Ovary (tissue), 9 donors: ENCODE measurements around the gene SULT2A1. TPM values are rescaled to one million over a fixed set of nuclear protein-coding genes. Genes with fewer than 3 reads are reported as not detected.

Experiments
- DNase-seq, 5 donors: peaks; one replicate each; pipeline ENCODE4 v3.0.0-alpha.2; 2019 to 2020
- H3K27ac ChIP-seq, 2 donors: fragments of 200-600 bp; one replicate each; pipeline versions ENCODE4 v1.5.1 to v1.8.0; 2019 to 2022
- H3K27me3 ChIP-seq: fragments of 200-600 bp; one replicate; pipeline ENCODE4 v1.8.0; 2022
- H3K36me3 ChIP-seq: fragments of 200-600 bp; sonication (generic); one replicate; pipeline ENCODE4 v1.5.1; 2019
- H3K4me1 ChIP-seq: one replicate; pipeline ENCODE4 v1.8.1; 2013; ENCODE audit warnings: mild to moderate bottlenecking, moderate library complexity; ENCODE audit not compliant: insufficient read depth
- H3K4me3 ChIP-seq: fragments of 200-600 bp; sonication (generic); one replicate; pipeline ENCODE4 v1.5.1; 2017
- H3K9me3 ChIP-seq, 2 donors: fragments of 200-600 bp in 1 of 2; sonication (generic) in 1 of 2; one replicate each; pipeline versions ENCODE4 v1.5.1 to v1.8.1; 2013 to 2019; ENCODE audit warnings: mild to moderate bottlenecking in 1 of 2, moderate library complexity in 1 of 2
- CTCF ChIP-seq, 3 donors: fragments of 450-650 bp in 2 of 3; fragments of 200-600 bp in 1 of 3; IDR thresholded peaks; one replicate each; pipeline versions ENCODE4 v1.5.1 to v1.8.0; 2016 to 2022; ENCODE audit warnings: antibody characterized with exemption in 3 of 3, mild to moderate bottlenecking in 1 of 3
- EP300 ChIP-seq: sonication (generic); formaldehyde crosslinking; IDR thresholded peaks from one replicate; pipeline ENCODE4 v1.6.1; 2017; ENCODE audit warnings: antibody characterized with exemption
- POLR2A ChIP-seq: fragments of 450-650 bp; IDR thresholded peaks from one replicate; pipeline ENCODE4 v1.6.1; 2017; ENCODE audit warnings: antibody characterized with exemption, mild to moderate bottlenecking, moderate library complexity
- WGBS, 3 donors: extraction: QIAGEN DNeasy Blood & Tissue Kit in 1 of 3; methylation state at CpG; one replicate each; pipeline versions ENCODE4 v1.1.5 to v1.1.7; 2013 to 2017; 5-methylcytosine and 5-hydroxymethylcytosine counted together
- intact Hi-C, 4 donors: fragments of 100-400 bp; cut with DNase I; formaldehyde crosslinking; loops; one replicate each; pipeline versions ENCODE4 v1.11.0 to v1.15.1; 2022 to 2023
- polyA plus RNA-seq, 2 donors: library from polyadenylated mRNA; stranded (reverse); fragments of 200-250 nt in 1 of 2; fragments of 350-450 nt in 1 of 2; fragmentation: Illumina TruSeq in 1 of 2; extraction: RNeasy Lipid Tissue Mini Kit (QIAGEN cat#74804) in 1 of 2; gene quantifications; one replicate each; pipeline ENCODE4 v1.2.3, GENCODE V29; 2013 to 2014
- total RNA-seq, 7 donors: library from RNA; depleted of rRNA in 2 of 7; stranded (reverse); fragments of >200 nt in 2 of 7; fragmentation: NEBNext Ultra II Directional in 3 of 7; extraction: Animal tissue kit (Norgen Biotek cat#: 25700) in 3 of 7; gene quantifications; one replicate each; pipeline versions ENCODE4 v1.1.0 to v1.2.4, GENCODE V29; 2016 to 2023
- donor health status: DM: no; HTN: no; CAD: no; lungs with moderate emphysema.
- donor health status: DM: no; HTN: no; CAD: no.
- donor health status: Bipolar disorder and iron deficiency.
- donor health status: DM: yes; HTN: yes; CAD: no.
- donor health status: DM: no; HTN: no; CAD: no.
- donor health status: DM: yes; HTN: yes; CAD: no.

Gene SULT2A1
- total and polyA plus RNA-seq, 9 donors, result 0.12 to 2.5 (median 0.35) TPM; not detected in 3

DNA sequence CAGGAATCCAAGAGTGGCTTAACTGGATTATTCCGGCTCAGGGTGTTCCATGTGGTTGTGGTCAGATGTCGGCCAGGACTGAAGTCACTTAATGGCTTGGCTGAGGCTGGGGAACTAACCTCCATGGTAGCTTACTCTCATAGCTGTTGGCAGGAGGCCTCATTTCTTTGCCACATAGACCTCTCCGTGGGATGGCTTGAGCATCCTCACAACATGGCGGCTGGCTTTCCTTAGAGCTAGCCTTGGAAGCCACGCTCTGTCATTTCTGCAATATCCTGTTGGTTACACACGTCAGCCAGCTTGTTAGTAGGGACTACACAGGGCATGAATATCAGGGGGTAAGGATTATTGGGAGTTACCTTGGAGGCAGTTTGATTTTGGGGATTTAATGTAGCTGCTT lies 59.3 kb downstream of the SULT2A1 start:
- Histone ChIP-seq H3K9me3 (no peaks in the 10 kb centered on the region), H3K4me1 (no peaks in the 10 kb centered on the region), H3K27ac (no peak overlapping the region), H3K27me3 (no peaks in the 10 kb centered on the region), H3K4me3 (no peak overlapping the region), H3K36me3 (no peaks in the 10 kb centered on the region)
- TF ChIP-seq EP300 (no peak), POLR2A (no peak), CTCF (IDR thresholded peaks at IDR 0.05) (no peak)
- DNase-seq, result no peak
- 80 to 98% (median 80%) methylated on average over 6 of the region's 6 CpGs for WGBS, 3 donors
- intact Hi-C loops, result no loop called here

DNA sequence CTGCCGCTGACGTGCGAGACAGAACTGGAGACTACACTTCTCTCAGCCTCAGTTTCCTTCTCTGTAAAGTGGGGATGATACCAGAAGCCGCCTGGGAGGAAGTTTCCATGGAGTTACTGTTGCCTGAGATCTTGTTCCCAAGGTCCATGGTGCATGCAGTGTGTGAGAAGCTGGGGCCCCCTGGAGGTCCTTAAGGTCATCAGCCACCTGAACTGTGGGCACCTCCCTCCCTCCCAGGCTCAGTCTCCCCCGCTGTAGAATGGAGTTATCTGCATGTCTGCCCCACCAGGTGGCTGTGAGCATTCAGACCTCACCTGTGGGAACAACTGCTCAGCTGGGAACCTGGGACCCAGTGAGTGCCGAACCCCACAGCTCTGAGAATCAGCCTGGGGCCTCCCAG lies 61.7 kb downstream of the SULT2A1 start:
- TF ChIP-seq EP300 (no peak), CTCF (IDR thresholded peaks at IDR 0.05) (no peak), POLR2A (no peak)
- H3K9me3 ChIP-seq, result no peaks in the 10 kb centered on the region
- no peaks in the 10 kb centered on the region for H3K4me1 ChIP-seq
- no peaks in the 10 kb centered on the region for H3K36me3 ChIP-seq
- no peak overlapping the region for H3K27ac ChIP-seq
- no peaks in the 10 kb centered on the region for H3K27me3 ChIP-seq
- no peak for DNase-seq
- H3K4me3 ChIP-seq, result no peak overlapping the region
- 75 to 90% (median 86%) methylated on average over 6 of the region's 6 CpGs for WGBS, 3 donors
- intact Hi-C loops, result no loop called here

GRCh38 chr19:47821460-47822020 lies 64.6 kb downstream of the SULT2A1 start, which contains the start of gene CRX:
CRX (plus strand) TSS chr19:47821937; CDS start chr19:47834444, 12,507 bp downstream.
- H3K27ac ChIP-seq, result no peak within 1 kb of the TSS
- TF ChIP-seq CTCF (IDR thresholded peaks at IDR 0.05) (no peak), EP300 (no peak), POLR2A (no peak)
- intact Hi-C loops, result no loop called here
- 39 to 48% (median 40%) methylated on average over 15 of the region's 15 CpGs for WGBS, 3 donors
- no peaks in the 10 kb centered on the region for H3K36me3 ChIP-seq
- DNase-seq, result no peak
- no peaks in the 10 kb centered on the region for H3K27me3 ChIP-seq
- H3K4me3 ChIP-seq, result no peak within 1 kb of the TSS
- no peaks in the 10 kb centered on the region for H3K4me1 ChIP-seq
- no peaks in the 10 kb centered on the region for H3K9me3 ChIP-seq

Other genes starting within 250 kb of the SULT2A1 start
- 100 to 1,000 TPM in 5 of 7 donors, 10 to 100 TPM in 2; 28.0 to 162 (median 129) TPM for gene EHD2, start 172.9 kb downstream of the SULT2A1 start, total RNA-seq
- gene EHD2, start 172.9 kb downstream of the SULT2A1 start, polyA plus RNA-seq, result 10 to 100 TPM; 62.4 to 86.0 TPM
- 100 to 1,000 TPM; 645 to 985 (median 727) TPM for gene NOP53, start 140.8 kb downstream of the SULT2A1 start, total RNA-seq
- 1,000 to 10,000 TPM in 1 of 2 donors, 100 to 1,000 TPM in 1; 591 to 1,198 TPM for gene NOP53, start 140.8 kb downstream of the SULT2A1 start, polyA plus RNA-seq
- gene SELENOW, start 107.6 kb downstream of the SULT2A1 start, total RNA-seq, result 100 to 1,000 TPM; 169 to 412 (median 211) TPM
- gene SELENOW, start 107.6 kb downstream of the SULT2A1 start, polyA plus RNA-seq, result 100 to 1,000 TPM; 257 to 330 TPM
- not detected for gene TPRX1, start 81.8 kb downstream of the SULT2A1 start, total RNA-seq
- not detected for gene TPRX1, start 81.8 kb downstream of the SULT2A1 start, polyA plus RNA-seq
- not detected for gene CRX, start 64.4 kb downstream of the SULT2A1 start, total RNA-seq
- not detected for gene CRX, start 64.4 kb downstream of the SULT2A1 start, polyA plus RNA-seq
- gene TPRX2, start 27.1 kb downstream of the SULT2A1 start, total RNA-seq, result not detected
- not detected for gene TPRX2, start 27.1 kb downstream of the SULT2A1 start, polyA plus RNA-seq
- gene BSPH1, start 105.9 kb upstream of the SULT2A1 start, total RNA-seq, result not detected
- not detected for gene BSPH1, start 105.9 kb upstream of the SULT2A1 start, polyA plus RNA-seq
- gene ELSPBP1, start 108.3 kb upstream of the SULT2A1 start, total RNA-seq, result not detected
- gene ELSPBP1, start 108.3 kb upstream of the SULT2A1 start, polyA plus RNA-seq, result under 1 TPM in 1 of 2 donors, not detected in 1; 0.55 TPM
- not detected for gene CABP5, start 157.8 kb upstream of the SULT2A1 start, total RNA-seq
- gene CABP5, start 157.8 kb upstream of the SULT2A1 start, polyA plus RNA-seq, result not detected
- gene PLA2G4C, start 224.5 kb upstream of the SULT2A1 start, total RNA-seq, result 1 to 10 TPM; 2.9 to 6.9 (median 4.9) TPM
- 10 to 100 TPM in 1 of 2 donors, 1 to 10 TPM in 1; 3.6 to 32.0 TPM for gene PLA2G4C, start 224.5 kb upstream of the SULT2A1 start, polyA plus RNA-seq